MM.1S (cell line): Measurements from ENCODE around the gene SLIT3.
"Not testable (repeated sequence)": the region's sequence is repeated elsewhere in the genome, so short reads cannot be mapped to it uniquely, and the experiment has no call there.

Experiments used
- DNase-seq: peaks from one replicate; pipeline ENCODE4 v3.0.0-alpha.2; 2015
- H2AFZ ChIP-seq: fragments of 300-600 bp; sonication (generic); 2 replicates; pipeline ENCODE4 v1.6.0; 2016; ENCODE audit warnings: antibody characterized with exemption, low read length
- H3F3A ChIP-seq: fragments of 300-600 bp; sonication (generic); 2 replicates; pipeline ENCODE4 v1.6.1; 2016; ENCODE audit warnings: mild to moderate bottlenecking, antibody characterized with exemption, low read length, moderate library complexity, mixed read lengths; ENCODE audit not compliant: insufficient read depth
- H3K27ac ChIP-seq: fragments of 300-600 bp; sonication (generic); 2 replicates; pipeline ENCODE4 v1.5.1; 2016; ENCODE audit warnings: mild to moderate bottlenecking, low read length
- H3K27me3 ChIP-seq: fragments of 300-600 bp; sonication (generic); replicated peaks from 2 replicates; pipeline ENCODE4 v1.6.0; 2016; ENCODE audit warnings: low read length; ENCODE audit not compliant: insufficient read depth
- H3K36me3 ChIP-seq: fragments of 300-600 bp; sonication (generic); replicated peaks from 2 replicates; pipeline ENCODE4 v1.6.1; 2016; ENCODE audit warnings: mild to moderate bottlenecking, low read length, mixed read lengths; ENCODE audit not compliant: insufficient read depth
- H3K4me1 ChIP-seq: fragments of 300-600 bp; sonication (generic); 2 replicates; pipeline ENCODE4 v1.6.1; 2016; ENCODE audit warnings: low read length, mixed read lengths
- H3K4me2 ChIP-seq: fragments of 300-600 bp; sonication (generic); 2 replicates; pipeline ENCODE4 v1.6.0; 2016; ENCODE audit warnings: low read depth, low read length
- H3K4me3 ChIP-seq: fragments of 300-600 bp; sonication (generic); 2 replicates; pipeline ENCODE4 v1.5.1; 2016; ENCODE audit warnings: low read length, mixed read lengths
- H3K79me2 ChIP-seq: fragments of 300-600 bp; sonication (generic); 2 replicates; pipeline ENCODE4 v1.6.1; 2016; ENCODE audit warnings: mixed run types, low read length, mixed read lengths
- H3K9ac ChIP-seq: fragments of 300-600 bp; sonication (generic); 2 replicates; pipeline ENCODE4 v1.6.1; 2016; ENCODE audit warnings: low read length, mixed read lengths
- H3K9me2 ChIP-seq: fragments of 300-600 bp; sonication (generic); replicated peaks from 2 replicates; pipeline ENCODE4 v1.6.1; 2016; ENCODE audit warnings: mild to moderate bottlenecking, low read length, mixed read lengths; ENCODE audit not compliant: insufficient read depth
- H3K9me3 ChIP-seq: fragments of 300-600 bp; sonication (generic); replicated peaks from 2 replicates; pipeline ENCODE4 v1.6.1; 2016; ENCODE audit warnings: mild to moderate bottlenecking, low read length, mixed read lengths; ENCODE audit not compliant: insufficient read depth
- H4K20me1 ChIP-seq: fragments of 300-600 bp; sonication (generic); 2 replicates; pipeline ENCODE4 v1.6.1; 2016; ENCODE audit warnings: mild to moderate bottlenecking, low read length, moderate library complexity, mixed read lengths; ENCODE audit not compliant: insufficient read depth
- CTCF ChIP-seq: fragments of 300-600 bp; sonication (generic); IDR thresholded peaks from 2 replicates; pipeline ENCODE4 v1.5.1; 2016; ENCODE audit warnings: antibody characterized with exemption, low read length, mixed read lengths
- EZH2 ChIP-seq: fragments of 300-600 bp; sonication (generic); optimal IDR thresholded peaks from 2 replicates; pipeline ENCODE3; 2017; ENCODE audit warnings: low read depth, mild to moderate bottlenecking, antibody characterized with exemption, low read length, mixed read lengths
- EZH2phosphoT487 ChIP-seq: fragments of 300-600 bp; sonication (generic); IDR thresholded peaks from 2 replicates; pipeline ENCODE4 v1.6.1; 2018; ENCODE audit warnings: antibody characterized with exemption, low read length

The SLIT3 gene

DNA sequence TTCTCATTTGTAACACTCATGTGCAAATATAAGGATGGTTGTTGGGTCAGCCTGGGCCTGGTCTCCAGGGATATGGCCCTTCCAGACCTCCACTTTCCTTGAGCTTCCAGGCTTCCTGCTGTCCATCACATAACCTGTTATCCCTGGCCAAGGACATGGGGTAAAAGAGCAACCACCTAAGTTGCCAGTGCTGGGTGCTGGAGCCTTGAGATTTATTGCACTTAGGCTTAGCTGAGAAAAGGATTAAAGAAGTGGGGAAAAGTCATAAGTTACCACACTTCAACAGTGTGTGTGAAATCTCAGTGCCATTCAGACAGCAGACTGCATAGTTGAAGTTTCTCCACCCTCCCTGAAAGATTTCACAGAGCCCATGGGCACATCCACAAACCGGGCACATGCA, 663.1 kb downstream of the SLIT3 start:
- no peaks in the 10 kb centered on the region for H4K20me1 ChIP-seq

DNA sequence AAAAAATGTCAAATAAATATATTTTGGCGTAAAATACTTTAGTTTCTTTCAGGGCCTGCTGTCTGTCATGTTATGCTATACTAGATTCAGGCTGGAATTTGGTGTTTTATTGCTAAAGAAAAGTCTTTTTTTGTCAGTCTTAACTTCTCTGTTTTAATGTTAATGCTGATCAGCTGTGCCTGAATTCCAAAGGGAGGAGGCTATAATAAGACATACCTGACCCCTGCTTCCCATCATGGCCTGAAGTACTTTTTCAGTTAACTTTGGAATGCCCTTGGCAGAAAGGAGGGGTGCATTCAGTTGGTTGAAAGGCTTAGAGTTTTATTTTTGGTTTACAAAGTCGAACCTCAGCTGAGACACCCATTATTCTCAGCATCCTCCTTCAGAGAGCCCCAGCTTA, 663.7 kb downstream of the SLIT3 start:
- TF ChIP-seq EZH2: no peak
- no peak for TF ChIP-seq CTCF
- TF ChIP-seq EZH2phosphoT487: no peak
- H3K9me3 ChIP-seq: no peaks in the 10 kb centered on the region

More for the DNA sequence above, 663.1 kb downstream of the SLIT3 start:
- H3K9me2 ChIP-seq: no peaks in the 10 kb centered on the region
- no peaks in the 10 kb centered on the region for H3K27me3 ChIP-seq
- no peaks in the 10 kb centered on the region for H3K79me2 ChIP-seq
- H3K9me3 ChIP-seq: no peaks in the 10 kb centered on the region
- no peak for DNase-seq
- no peak overlapping the region for H3K4me3 ChIP-seq
- H3K36me3 ChIP-seq: no peaks in the 10 kb centered on the region
- H3K4me1 ChIP-seq: no peaks in the 10 kb centered on the region
- TF ChIP-seq CTCF (no peak), EZH2 (no peak), EZH2phosphoT487 (no peak)
- H3K9ac ChIP-seq: no peak overlapping the region
- no peak overlapping the region for H3K27ac ChIP-seq
- no peak overlapping the region for H2AFZ ChIP-seq
- no peaks in the 10 kb centered on the region for H3F3A ChIP-seq
- H3K4me2 ChIP-seq: no peak overlapping the region

GRCh38 chr5:168630958-168631357, 670.0 kb downstream of the SLIT3 start:
- not testable (repeated sequence) for H3K9me2 ChIP-seq, H3K4me1 ChIP-seq, H3K79me2 ChIP-seq, H3K36me3 ChIP-seq, H3K9me3 ChIP-seq, H3F3A ChIP-seq, H3K9ac ChIP-seq, H3K27ac ChIP-seq, H2AFZ ChIP-seq, DNase-seq, H3K4me3 ChIP-seq, H4K20me1 ChIP-seq, H3K27me3 ChIP-seq, H3K4me2 ChIP-seq

More for the DNA sequence above, 663.7 kb downstream of the SLIT3 start:
- no peak for DNase-seq
- Histone ChIP-seq H3F3A (no peaks in the 10 kb centered on the region), H3K27ac (no peak overlapping the region), H3K36me3 (no peaks in the 10 kb centered on the region), H3K9me2 (no peaks in the 10 kb centered on the region), H4K20me1 (no peaks in the 10 kb centered on the region), H2AFZ (no peak overlapping the region), H3K4me3 (no peak overlapping the region), H3K9ac (no peak overlapping the region), H3K4me2 (no peak overlapping the region), H3K4me1 (no peaks in the 10 kb centered on the region), H3K79me2 (no peaks in the 10 kb centered on the region), H3K27me3 (no peaks in the 10 kb centered on the region)

DNA sequence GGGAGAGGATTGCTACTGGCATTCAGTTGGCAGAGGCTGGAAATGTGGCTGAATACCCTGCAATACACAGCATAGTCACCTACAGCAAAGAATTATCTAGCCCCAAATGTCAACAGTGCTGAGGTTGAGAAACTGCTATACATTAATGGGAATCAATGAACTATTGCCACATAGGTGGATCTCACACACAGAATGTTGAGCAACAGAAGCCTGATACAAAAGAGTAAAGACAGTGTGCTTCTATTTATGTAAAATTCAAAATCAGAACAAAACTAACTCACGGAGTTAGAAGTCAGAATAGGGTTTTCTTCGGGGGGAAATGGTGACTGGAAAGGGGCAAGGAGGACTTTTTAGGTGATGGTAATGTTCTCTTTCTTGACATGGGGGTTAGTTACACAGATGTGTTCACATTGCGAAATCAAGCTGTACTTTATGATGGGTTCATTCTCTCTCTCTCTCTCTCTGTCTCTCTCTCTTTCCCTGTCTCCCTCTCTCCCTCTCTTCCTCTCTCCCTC, 676.0 kb downstream of the SLIT3 start:
- Histone ChIP-seq H3K4me3 (no peak overlapping the region), H3K9ac (no peak overlapping the region), H3K4me1 (no peaks in the 10 kb centered on the region), H3K79me2 (no peaks in the 10 kb centered on the region), H3K27ac (no peak overlapping the region), H2AFZ (no peak overlapping the region), H3K9me2 (no peaks in the 10 kb centered on the region), H3K36me3 (no peaks in the 10 kb centered on the region), H3F3A (no peaks in the 10 kb centered on the region), H3K4me2 (no peak overlapping the region), H3K9me3 (no peaks in the 10 kb centered on the region), H3K27me3 (no peaks in the 10 kb centered on the region), H4K20me1 (no peaks in the 10 kb centered on the region)
- TF ChIP-seq EZH2: no peak
- TF ChIP-seq CTCF: no peak
- no peak for TF ChIP-seq EZH2phosphoT487
- DNase-seq: no peak
